NCI-H2227 treated with DMSO at 0.1 percent for 48 hours (cell line): Measurements from ENCODE around the gene FOXK2.

Experiments used
- DNase-seq: peaks from one replicate; lab custom pipeline; 2025; lab: John Stamatoyannopoulos, UW

The FOXK2 gene

DNA sequence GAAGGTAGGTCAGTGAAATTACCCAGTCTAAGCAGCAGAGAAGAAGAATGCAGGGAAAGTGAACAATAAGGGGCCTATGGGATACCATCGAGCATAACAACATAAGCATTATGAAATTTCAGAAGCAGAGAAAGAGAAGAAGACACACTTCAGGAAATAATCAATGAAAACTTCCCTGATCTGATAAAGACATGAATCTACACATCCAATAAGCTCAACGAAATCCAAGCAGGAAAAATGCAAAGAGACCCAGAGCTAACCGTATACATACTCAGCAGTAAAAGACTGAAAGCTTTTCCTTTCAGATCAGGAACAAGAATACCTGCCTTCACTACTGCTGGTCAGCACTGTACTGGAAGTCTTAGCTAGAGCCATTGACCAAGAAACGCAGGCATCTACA lies 90.1 kb downstream of the FOXK2 start:
- no peak for DNase-seq

GRCh38 chr17:82611140-82612058 lies 91.9 kb downstream of the FOXK2 start:
- DNase-seq, result peak; percentile 78

- DNase-seq, result no peak
Observed at GRCh38 chr17:82613283-82614094, 94.0 kb downstream of the FOXK2 start.

DNA sequence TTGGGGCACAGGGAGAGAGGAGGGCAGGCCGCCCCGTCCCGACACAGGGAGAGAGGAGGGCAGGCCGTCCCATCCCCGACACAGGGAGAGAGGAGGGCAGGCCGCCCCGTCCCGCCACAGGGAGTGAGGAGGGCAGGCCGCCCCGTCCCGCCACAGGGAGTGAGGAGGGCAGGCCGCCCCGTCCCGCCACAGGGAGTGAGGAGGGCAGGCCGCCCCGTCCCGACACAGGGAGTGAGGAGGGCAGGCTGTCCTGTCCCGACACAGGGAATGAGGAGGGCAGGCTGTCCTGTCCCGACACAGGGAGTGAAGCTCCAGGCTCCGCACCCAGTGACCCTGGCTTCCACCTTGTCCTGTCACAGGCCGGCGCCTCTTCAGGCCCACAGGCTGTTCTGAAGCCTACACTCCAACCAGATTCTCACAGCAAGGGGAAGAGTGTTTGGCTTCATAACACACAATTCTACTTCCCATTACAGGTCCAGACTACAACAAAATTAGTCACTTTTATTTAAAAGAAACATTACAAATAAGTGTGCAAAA lies 94.6 kb downstream of the FOXK2 start:
- no peak for DNase-seq

GRCh38 chr17:82615084-82616020 lies 95.8 kb downstream of the FOXK2 start:
- no peak for DNase-seq

DNA sequence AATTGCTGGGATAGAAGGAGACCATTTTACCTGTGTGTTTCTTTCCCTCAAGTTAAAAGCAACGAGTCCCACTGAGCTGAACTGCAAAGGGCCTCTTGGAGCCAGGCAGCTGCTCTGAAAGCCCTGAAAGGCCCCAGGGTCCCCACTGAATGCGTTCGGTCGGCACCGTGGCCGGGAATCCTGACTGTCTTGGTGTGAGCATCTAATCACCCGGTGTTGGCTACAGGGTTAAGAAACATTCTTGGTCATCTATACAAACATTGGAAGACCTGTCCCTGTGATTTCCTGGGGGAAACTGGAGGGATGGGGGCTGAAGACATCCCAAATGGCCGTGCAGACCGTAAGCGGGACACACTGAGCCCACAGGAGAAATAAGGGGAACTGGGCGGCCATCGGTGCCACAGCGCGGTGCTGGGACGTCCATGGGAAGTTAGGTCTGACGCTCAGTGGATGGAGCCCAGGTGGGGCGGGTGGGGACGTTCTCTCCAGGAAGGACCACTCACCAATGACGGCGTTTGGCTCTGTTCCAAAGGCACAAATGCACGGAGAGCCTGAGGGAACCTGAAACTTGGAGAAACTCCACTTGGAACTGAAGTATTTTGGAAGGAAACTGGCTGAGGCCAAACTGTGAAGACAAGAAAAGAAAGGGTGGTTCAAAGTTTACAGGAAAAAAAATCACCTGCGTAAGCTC lies 96.6 kb downstream of the FOXK2 start:
- DNase-seq, result no peak

DNA sequence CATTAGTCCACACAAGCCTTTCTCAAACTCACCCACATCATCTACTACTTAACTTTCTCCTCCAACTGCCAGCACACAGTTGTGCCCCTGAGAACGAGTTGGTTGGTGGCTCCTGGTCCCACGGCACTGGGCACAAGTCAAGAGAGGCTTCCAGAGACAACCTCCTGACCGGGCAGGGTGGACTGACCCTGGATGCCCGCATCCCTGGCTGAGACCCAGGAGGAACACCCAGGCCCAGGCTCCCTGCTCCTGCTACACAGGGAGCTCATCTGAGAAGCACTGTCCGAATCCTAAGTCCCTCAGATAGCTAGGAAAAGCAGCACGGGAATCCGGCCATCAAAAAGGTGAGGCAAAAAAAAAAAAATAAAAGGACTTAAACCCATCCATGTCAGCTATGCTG lies 99.7 kb downstream of the FOXK2 start:
- DNase-seq, result no peak

- DNase-seq, result no peak
Observed at GRCh38 chr17:82619641-82620040, 100.1 kb downstream of the FOXK2 start.

GRCh38 chr17:82623707-82624106 lies 104.2 kb downstream of the FOXK2 start:
- no peak for DNase-seq

GRCh38 chr17:82627405-82627804 lies 107.9 kb downstream of the FOXK2 start:
- DNase-seq, result no peak

DNA sequence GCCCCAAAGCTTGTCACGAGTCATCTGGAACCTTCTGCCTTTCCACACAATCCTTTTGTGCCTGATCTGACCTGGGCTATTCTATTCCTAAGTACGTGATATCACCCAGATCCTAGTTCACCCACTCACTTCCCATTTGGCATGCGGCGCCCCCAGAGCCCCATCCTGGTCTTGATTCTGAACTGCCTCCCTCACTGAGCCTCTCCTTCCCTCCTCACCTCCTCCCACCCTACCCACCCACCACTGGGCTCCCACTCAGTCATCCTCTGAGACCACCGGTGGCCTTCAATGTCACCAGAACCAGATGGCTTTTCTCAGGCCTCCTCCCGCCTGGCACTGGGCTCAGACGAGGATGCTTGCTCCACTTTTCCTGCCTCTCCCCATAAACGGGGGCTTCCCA lies 110.2 kb downstream of the FOXK2 start:
- no peak for DNase-seq

GRCh38 chr17:82630212-82630611 lies 110.7 kb downstream of the FOXK2 start:
- DNase-seq, result no peak

DNA sequence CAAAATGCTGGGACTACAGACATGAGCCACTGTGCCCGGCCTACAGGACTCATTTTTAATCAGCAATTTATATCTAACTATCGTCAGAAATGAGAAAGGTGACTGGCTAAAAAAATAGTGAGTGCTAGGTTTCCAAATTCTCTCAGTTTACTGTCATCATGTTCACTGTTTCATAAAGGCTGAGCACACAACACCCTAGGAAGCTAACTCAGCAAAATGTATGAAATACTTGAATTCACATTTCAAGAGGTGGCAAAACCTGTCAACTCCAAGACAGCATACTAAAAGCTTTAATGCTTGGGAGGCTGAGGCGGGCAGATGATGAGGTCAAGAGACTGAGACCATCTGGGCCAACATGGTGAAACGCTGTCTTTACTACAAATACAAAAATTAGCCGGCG lies 112.0 kb downstream of the FOXK2 start:
- no peak for DNase-seq

DNA sequence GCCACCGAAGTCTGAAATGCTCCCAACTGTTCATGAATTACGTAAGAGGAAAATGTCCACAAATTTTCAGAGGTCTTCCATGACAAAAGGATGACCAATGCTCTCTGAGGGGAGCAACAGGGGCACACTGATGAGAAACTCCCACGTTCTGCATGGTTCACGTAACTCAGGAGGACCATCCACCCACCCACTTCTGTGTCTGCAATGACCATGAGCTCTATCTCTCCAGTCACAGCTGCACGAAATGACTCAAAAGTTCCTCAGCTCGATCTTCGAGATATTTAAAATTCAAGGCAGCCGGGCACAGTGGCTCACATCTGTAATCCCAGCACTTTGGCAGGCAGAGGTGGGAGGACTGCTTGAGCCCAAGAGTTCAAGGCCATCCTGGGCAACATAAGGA lies 112.9 kb downstream of the FOXK2 start:
- no peak for DNase-seq

DNA sequence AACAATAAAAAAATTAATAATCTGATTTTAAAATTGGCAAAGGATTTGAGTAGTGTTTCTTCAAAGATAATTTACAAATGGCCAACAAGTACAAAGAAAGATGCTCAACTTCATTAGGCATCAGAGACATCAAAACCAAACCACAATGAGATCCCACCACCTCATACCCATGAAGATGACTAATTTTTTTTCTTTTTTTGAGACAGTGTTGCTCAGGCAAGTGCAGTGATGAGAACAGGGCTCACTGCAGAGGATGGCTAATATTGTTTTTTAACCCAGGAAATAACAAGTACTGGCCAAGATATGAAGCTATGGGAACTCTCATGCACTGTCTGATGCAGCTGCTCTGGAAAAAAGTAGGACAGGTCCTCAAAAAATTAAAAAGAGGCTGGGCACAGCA lies 113.8 kb downstream of the FOXK2 start:
- DNase-seq, result no peak

DNA sequence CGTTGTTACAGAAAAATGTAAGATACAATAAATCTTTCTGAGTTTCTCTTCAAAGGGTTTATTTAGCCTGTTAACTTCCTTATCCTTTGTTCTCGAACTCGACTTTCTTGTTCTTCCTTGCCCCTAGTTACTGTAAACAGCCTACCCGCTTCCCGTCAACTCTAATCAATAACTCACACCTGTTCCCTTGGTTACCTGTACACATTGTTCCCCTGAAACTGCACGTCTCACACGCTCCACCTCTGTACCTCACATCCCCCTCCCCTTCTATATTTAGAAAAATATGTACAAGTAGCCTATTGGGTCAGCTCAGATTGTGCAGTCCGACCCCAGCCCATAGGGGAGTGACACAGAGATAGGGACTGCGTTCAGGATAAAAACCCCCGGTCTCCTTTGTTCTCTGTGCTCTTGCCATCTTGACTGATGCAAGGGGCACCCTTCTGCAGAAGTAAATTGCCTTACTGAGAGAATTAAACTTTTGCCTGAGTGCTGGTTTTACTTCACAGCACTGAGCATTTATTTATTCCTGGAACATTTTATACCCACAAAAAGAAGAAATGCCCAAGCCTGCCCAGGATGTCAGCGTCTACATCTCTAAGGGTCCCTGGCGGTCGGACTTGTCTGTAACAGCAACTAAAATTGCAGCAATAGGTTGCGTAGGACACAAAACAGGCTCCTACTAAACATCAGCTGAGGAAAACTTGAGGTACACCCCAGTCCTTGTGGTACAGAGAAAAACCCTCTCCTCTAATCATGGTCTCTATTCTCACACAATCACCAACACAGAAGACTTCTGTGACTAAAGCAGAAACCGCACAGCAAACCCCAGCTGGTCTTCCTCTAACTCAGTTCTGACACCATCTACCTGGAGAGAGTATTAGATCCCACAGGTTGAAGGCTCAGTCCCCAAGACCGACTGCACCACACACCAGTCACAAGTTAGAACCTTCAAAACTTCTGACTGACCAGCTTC lies 117.4 kb downstream of the FOXK2 start:
- no peak for DNase-seq

- no peak for DNase-seq
Observed at GRCh38 chr17:82638183-82638773, 118.7 kb downstream of the FOXK2 start.

DNA sequence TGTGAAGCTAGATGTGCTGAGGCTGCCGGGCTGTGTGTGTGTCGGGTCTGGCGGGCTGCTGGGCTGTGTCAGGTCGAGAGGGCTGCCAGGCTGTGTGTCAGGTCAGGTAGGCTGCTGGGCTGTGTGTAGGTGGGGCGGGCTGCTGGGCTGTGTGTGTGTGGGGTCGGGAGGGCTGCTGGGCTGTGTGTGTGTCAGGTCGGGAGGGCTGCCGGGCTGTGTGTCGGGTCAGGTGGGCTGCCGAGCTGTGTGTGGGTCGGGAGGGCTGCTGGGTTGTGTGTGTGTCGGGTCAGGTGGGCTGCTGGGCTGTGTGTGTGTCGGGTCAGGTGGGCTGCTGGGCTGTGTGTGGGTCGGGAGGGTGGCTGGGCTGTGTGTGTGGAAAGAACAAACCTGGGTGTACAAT lies 120.1 kb downstream of the FOXK2 start:
- no peak for DNase-seq

- DNase-seq, result no peak
Observed at GRCh38 chr17:82640036-82640435, 120.5 kb downstream of the FOXK2 start.

GRCh38 chr17:82642022-82642421 lies 122.5 kb downstream of the FOXK2 start:
- no peak for DNase-seq
